PFSK-1 (cell line): ENCODE data around the gene RNF220.

Experiments used
- POLR2AphosphoS5 ChIP-seq: IDR thresholded peaks from 2 replicates; pipeline ENCODE4 v1.6.1; 2012; ENCODE audit warnings: low read depth, mild to moderate bottlenecking, control low read depth, low read length, moderate library complexity
- SIN3A ChIP-seq: IDR thresholded peaks from 2 replicates; pipeline ENCODE4 v1.6.1; 2012; ENCODE audit warnings: mild to moderate bottlenecking, low read length, moderate library complexity, borderline replicate concordance; ENCODE audit not compliant: insufficient read depth
- TAF1 ChIP-seq: IDR thresholded peaks from 2 replicates; pipeline ENCODE4 v1.6.1; 2012; ENCODE audit warnings: low read length, control low read depth, borderline replicate concordance; ENCODE audit not compliant: insufficient read depth
- TF ChIP-seq, protein P1 (sequence below), 2 experiments: IDR thresholded peaks; 2 replicates each; pipeline versions ENCODE4 v1.6.1 to v1.8.0; 2011 to 2012; ENCODE audit warnings: low read depth in 2 of 2, low read length in 2 of 2, control low read depth in 1 of 2, inconsistent platforms in 1 of 2, mild to moderate bottlenecking in 1 of 2, moderate library complexity in 1 of 2; ENCODE audit not compliant: insufficient read depth in 1 of 2

DNA sequence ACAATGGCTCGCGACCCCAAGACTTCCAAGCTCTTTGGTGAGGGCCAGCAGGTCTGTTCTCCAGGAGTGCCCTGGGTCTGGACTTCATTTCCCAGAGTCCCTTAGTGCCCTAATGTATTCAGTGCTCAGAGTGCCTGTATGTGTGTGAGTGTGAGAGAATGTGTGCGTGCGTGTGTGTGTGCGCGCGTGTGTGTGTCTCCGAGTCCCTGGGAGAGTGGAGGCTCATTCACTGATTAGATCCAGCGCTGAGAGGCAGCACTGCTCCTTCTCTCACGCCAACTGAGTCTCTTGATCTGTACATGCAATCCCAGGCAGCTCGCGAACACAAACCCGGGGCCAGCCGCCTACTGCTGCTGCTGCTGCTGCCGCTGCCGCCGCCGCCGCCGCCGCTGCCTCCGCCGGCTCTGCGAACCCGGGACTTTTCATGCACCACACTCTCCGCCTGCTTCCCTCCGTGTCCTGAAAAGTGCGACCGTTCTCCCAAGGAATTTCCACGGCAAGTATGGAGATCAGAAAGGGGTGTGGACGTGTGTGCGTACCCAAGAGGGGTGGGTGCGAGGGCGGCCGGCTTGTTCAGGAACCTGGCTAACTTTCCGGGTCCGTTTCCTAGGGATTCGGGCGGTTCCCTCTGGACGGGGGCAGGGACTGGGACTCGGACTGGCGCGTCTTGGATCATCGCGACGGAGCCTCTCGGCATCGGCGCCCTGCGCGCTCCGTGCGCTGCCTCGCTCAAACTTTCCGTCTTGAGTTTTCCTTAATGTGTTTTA is at the start of gene RNF220:
- TF ChIP-seq TAF1 = no peak
- no peak for TF ChIP-seq POLR2AphosphoS5
- TF ChIP-seq, protein P1, sequence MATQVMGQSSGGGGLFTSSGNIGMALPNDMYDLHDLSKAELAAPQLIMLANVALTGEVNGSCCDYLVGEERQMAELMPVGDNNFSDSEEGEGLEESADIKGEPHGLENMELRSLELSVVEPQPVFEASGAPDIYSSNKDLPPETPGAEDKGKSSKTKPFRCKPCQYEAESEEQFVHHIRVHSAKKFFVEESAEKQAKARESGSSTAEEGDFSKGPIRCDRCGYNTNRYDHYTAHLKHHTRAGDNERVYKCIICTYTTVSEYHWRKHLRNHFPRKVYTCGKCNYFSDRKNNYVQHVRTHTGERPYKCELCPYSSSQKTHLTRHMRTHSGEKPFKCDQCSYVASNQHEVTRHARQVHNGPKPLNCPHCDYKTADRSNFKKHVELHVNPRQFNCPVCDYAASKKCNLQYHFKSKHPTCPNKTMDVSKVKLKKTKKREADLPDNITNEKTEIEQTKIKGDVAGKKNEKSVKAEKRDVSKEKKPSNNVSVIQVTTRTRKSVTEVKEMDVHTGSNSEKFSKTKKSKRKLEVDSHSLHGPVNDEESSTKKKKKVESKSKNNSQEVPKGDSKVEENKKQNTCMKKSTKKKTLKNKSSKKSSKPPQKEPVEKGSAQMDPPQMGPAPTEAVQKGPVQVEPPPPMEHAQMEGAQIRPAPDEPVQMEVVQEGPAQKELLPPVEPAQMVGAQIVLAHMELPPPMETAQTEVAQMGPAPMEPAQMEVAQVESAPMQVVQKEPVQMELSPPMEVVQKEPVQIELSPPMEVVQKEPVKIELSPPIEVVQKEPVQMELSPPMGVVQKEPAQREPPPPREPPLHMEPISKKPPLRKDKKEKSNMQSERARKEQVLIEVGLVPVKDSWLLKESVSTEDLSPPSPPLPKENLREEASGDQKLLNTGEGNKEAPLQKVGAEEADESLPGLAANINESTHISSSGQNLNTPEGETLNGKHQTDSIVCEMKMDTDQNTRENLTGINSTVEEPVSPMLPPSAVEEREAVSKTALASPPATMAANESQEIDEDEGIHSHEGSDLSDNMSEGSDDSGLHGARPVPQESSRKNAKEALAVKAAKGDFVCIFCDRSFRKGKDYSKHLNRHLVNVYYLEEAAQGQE (IDR thresholded peaks at IDR 0.05; ENCODE audit: insufficient read depth in 1 of 2, low read depth in 2 of 2, low read length in 2 of 2) = no peak
- TF ChIP-seq SIN3A = no peak
